ENCODE results near the gene THAP2.

GRCh38 chr12:71664411-71665089 lies 449 bp downstream of the THAP2 start:
- TF ChIP-seq CTCF (conservative IDR thresholded peaks at IDR 0.05; ENCODE audit: low read length) = no peak
- TF ChIP-seq EZH2phosphoT487 (IDR thresholded peaks at IDR 0.05; ENCODE audit: borderline replicate concordance) = no peak

Measured in Loucy (cell line).